NCI-H2171 treated with DMSO at 0.1 percent for 48 hours (cell line): ENCODE data around the gene PCCA.
A peak's percentile ranks its signal among the peaks of the same experiment; 100 is the strongest.

ENCODE experiments used
- DNase-seq: peaks from one replicate; lab custom pipeline; 2025; lab: John Stamatoyannopoulos, UW

PCCA gene

DNA sequence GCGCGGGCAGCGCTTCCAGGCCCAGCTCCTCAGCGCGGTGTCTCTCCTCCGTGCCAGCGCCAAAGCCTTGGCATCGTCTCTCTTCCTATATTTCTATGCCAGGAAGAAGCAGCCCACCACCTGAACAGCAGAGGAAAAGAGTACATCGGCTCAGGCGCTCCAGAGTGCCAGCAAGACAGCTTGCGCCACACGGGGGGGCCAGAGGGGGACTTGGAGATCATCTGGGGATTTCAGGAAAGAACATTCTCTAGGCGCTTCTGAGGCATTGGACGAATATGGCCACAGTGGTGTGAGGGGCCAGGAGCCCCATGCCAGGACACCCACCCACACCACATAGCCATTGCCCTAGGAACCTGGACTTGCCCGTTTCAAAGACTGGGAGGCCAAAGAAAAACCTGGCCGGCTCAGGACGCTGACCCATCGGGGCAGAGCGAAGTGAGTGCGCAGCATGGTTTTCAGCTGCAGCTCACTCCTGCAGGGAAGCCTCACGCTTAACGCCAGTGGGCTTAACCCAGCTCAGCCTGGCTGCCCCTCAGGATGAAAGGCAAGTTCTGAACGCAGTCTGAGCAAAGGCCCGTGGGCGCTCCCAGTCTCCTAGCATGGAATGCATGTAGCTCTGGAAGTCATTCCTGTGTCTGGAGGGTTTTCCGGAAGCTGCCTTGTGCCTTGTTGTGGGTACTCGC lies 437.6 kb downstream of the PCCA start:
- DNase-seq = peak; percentile 13

DNA sequence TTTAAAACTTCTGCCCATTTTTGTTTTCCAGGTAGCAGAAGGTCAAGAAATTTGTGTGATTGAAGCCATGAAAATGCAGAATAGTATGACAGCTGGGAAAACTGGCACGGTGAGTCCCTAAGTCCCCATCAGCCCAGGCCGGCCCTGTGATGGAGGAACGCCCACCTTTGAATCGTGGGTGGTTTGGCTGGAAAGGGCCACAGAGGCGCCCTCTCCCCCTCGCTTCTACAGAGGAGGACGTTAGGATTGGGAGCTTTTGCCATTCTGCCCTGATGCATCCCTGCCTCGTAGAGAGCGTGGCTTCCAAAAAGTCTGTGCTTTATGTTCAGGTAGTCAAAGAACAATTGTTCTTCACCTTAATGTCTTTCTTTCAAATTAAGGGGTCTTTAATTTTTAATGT lies 438.8 kb downstream of the PCCA start:
- DNase-seq = no peak

- no peak for DNase-seq
These were observed 439.5 kb downstream of the PCCA start for GRCh38 chr13:100528353-100528752.

GRCh38 chr13:100528820-100529219 lies 439.9 kb downstream of the PCCA start:
- DNase-seq = no peak

- DNase-seq = no peak
These were observed 440.9 kb downstream of the PCCA start for GRCh38 chr13:100529666-100530377.

DNA sequence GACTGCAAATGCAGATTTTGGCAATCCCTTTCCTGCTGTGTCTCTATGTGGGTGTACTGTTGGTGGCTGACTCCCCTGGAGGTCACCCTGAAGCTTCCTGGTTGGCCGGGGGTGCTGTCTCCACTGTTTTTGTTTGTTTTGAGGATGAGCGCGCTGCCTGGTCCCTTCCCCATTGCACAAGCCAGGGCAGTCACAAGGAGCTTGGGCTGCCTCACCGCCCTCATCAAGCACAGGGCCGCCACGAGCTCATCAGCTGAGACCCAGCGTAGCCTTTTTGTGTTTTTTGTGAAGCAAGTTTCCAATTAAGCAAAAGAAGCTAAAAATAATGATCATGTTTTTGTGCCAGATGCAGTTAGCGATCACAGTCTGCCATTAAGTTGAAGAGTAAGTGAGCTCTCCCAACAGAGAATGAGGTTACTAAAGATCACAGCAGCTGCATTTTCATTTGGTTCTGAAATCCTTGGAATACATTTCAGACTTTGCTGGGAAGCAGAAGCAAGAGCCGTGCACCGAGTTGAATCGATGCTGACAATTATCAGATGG lies 441.8 kb downstream of the PCCA start:
- DNase-seq = no peak

DNA sequence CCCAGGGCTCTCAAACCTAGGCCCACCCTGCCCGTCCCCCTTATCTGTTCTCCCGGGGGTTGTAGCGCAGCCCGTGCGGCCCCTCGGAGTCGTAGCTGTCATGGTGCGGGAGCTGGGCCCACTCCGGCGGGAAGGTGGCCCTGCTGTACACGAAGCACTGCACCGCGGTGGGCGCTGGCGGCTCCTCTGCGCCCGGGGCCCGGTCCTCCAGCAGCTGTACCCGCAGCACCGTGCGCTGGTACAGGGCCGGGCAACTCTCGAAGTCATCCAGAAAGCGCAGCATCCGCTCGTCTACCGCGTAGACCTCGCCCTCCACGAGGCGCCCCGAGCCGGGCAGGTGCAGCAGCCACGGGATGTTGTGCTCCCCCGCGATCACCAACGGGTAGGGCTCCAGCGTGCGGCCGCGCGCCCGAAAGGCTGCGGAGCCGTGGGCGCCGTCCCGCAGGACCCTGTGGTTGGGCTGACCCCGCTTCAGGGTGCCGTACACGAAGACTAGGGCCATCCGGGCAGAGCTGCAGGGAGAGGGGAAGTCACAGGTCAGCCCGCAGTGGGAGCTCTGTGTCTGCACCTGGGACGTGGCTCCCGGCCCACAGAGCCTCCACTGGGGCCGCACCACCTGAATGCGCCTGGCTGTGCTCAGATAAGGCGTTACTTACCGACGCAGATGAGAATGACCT lies 443.3 kb downstream of the PCCA start:
- no peak for DNase-seq

DNA sequence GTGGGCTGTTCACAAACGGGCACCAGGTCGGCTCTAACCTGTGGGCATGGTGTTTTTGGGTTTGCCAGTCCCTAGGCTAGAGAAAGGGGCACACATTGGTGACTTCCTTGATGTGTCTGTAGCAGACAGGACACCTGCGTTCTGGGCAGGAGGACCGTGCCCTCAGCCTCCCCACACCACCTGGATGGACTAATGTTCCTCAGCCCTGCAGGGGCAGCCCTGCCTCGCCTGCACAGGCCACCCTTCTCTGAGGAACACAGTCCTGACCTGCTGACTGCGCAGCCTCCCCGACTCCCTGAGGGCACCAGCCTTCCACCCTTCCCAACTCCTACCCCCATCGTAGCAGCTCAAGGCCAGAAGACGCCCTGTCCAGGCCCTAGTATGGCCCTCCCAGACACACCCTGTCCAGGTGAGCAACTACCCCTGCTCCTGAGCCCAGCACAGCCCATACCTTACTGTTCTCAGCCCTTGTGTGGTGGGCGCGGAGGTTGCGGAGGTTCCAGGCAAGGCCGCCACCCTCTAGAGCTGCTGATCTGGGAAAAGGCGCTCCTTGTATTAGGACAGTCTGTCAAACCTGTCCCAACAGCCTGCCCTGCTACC lies 444.0 kb downstream of the PCCA start:
- no peak for DNase-seq

DNA sequence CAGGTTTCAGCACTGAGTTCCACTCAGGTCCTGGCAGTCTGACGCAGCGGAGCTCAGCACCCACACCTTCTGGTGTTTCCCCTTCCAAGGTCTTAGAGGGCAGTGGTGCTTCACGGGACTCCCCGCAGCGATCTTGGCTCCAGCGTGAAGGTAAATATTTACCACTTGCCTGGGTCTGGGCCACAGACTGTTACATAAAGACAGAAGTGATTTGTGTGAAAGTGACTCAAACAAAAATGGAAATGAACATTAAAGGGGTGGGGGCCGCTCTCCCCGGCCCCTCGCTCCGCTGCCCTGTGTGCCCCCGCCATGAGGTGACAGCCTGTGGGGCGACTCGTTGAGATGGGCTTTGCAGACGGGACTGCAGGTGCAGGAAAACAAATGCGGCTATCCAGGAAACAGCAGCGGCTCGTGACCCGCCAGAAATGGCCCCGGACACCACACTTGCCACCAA lies 444.7 kb downstream of the PCCA start:
- peak; percentile 69 for DNase-seq

- DNase-seq = no peak
These were observed 445.4 kb downstream of the PCCA start for GRCh38 chr13:100534147-100534843.

- DNase-seq = no peak
These were observed 446.0 kb downstream of the PCCA start for GRCh38 chr13:100534911-100535310.

DNA sequence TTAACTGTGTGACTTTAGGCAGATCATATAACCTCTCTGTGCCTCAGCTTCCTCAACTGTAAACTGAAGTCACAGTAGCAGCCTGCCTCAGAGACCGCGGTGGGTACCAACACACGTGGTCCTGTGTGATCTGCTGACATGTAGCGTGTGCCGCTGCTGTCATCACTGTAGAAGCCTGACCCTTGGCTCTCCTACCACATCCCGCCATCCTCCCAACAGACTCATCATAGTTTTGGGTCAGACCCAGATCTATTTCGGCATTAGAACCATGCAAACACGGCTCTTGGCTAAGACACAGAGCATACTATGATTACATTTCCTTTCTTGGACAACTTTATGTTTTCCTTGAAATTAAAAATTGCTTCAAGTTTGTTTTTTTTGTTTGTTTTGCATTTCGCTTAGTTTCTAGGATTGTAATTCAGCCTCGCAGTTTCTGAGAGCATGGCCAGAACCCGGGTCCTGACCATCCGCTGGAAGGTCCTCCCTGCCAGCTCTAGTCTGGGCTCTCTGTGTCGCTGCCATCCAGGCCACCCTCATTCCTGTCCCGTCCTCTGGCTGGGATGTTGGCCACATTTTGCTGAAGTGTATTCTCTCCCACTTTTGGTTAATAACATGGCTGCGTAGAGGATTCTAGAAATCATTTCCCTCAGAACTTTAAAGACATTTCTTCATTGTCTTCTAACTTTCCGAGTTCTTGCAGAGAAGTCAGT lies 446.7 kb downstream of the PCCA start:
- DNase-seq = no peak

GRCh38 chr13:100536643-100537180 lies 447.8 kb downstream of the PCCA start:
- no peak for DNase-seq

DNA sequence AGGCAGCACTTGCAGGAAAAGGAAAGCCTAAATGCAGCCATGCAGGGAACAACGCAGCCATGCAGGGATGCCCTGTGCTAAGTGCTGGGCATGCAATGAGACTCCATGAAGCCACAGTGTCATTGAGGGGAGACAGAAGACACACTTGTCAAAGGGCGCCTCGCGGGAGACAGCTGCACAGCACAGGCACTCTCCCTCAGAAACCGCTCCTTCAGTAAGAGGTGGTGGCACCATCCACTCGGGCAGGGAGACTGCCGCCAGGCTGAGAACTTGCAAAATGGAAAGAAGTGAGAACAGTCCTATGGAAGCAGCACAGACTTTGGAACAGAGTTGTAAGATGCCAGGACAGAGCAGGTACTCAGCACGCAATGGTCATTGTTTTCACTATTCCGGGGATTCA lies 448.6 kb downstream of the PCCA start:
- no peak for DNase-seq

DNA sequence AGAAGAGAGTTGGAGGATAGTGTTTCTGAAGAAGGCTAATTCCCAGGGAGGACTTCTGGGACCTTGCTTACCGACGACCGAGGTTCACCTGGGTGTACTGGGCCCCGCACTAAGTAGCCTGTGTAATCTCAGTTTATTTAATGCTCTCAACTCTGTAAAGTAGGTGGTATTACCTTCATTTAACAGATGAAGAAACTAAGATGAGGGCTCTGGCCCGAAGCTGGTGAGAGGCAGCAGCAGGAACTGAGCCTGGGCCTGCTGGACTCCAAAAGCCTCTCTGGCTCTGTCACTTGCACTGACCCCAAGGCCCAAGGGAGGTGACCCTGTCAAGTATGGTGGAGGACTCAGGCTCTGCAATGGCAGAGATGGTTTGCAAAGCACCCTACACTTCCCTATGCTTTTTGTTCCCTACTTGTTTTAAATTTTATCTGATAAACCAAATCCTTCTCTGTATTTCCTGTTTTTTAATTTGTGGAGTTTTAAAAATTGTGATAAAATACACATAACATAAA lies 449.1 kb downstream of the PCCA start:
- no peak for DNase-seq

DNA sequence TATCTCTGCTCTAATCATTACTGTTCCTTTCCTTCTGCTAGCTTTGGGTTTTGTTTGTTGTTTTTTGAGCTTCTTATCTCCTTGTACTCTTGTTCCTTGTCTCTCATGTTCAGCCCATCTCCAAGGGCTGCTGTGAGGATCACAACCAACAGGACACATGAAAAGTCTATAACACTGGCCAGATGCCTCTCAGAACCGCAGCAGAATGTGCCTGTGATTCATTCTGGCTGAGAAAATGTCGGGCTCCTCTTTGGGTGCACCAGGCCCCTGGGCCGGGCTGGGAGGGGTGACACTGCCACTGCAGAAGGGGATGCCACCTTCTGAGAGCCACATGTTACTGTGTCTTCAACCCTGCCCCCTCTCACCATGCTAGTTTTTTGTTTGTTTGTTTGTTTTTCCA lies 451.7 kb downstream of the PCCA start:
- no peak for DNase-seq

GRCh38 chr13:100541897-100542825 lies 453.3 kb downstream of the PCCA start:
- peak; percentile 48 for DNase-seq

DNA sequence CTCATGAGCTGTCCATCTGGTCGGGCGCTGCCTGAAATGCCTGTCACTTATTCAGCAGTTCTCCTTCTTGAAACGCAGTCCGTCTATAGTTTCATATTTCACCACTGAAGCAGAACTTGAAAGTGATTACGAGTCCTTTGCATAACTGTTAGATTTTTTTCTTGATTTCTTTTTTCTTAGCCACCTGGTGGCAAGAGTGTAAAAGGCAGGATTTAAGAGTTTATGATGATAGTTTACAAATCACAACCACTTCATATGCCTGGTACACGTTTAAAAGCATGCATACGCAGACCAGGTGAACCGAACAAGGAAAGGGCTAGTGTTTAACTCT lies 453.9 kb downstream of the PCCA start:
- peak; percentile 80 for DNase-seq

DNA sequence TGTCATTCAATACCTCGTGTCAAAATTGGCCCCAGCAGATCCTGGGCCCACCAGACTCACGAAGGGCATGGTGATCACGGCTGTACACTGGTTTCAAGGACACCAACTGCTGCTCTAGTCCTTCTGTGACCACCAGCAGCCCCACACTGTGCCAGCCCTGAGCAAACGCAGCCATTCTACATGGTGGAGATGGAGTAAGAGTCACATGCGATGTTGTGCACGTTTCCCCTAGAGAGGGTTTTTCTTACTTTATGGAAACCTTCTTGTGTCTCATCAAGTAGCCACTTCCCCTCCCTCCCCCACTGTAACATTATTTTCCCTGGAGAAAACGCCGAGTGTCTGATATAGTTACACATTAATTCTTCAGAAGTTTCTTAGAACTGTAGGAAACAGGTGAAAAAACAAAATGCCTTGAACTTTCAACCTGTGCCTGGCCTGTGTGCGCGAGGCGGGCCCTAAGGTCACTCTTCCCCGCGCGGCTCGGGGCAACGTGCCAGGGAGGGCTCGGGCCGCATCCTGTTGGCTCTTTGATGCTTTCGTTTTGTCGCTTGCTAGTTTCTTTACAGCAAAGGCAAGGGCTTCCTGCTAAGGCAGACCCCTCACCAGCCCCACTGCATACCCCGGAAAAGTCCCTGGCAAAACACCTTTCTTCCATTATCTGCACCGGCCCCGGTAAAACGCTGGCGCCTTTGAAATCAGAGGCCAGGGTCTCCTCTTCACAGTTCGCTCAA lies 455.1 kb downstream of the PCCA start:
- no peak for DNase-seq
